Erythroblast (primary cell): ENCODE results near the gene BICC1.

ENCODE experiments used
- GATA1 ChIP-seq: IDR thresholded peaks from 2 replicates; pipeline ENCODE4 v1.6.1; 2011; ENCODE audit warnings: low read depth, mild to moderate bottlenecking, control low read depth, low read length, moderate library complexity
- POLR2A ChIP-seq: IDR thresholded peaks from 2 replicates; pipeline ENCODE4 v1.6.1; 2011; ENCODE audit warnings: mild to moderate bottlenecking, low read length

- no peak for TF ChIP-seq POLR2A
- no peak for TF ChIP-seq GATA1
These were observed 178.9 kb downstream of the BICC1 start for GRCh38 chr10:58691528-58691927.
